ENCODE measurements around the gene ATRIP.

The ATRIP gene

GRCh38 chr3:48464713-48465221, 18.2 kb downstream of the ATRIP start:
- Histone ChIP-seq H3K27me3 (ENCODE audit: control insufficient read depth, insufficient read depth, low read length) (no peaks in the 10 kb centered on the region), H3K36me3 (ENCODE audit: control insufficient read depth, insufficient read depth, low read length) (no peaks in the 10 kb centered on the region), H3K4me3 (ENCODE audit: low read length) (no peak overlapping the region), H3K9ac (ENCODE audit: low read length) (peak overlapping the region; percentile 94), H3K9me3 (ENCODE audit: control insufficient read depth, low read length) (no peaks in the 10 kb centered on the region), H3K4me1 (ENCODE audit: control insufficient read depth, insufficient read depth, low read length) (peaks cover 46% of the 10 kb centered on the region)

GRCh38 chr3:48465237-48465530, 18.6 kb downstream of the ATRIP start:
- H3K27me3 ChIP-seq (ENCODE audit: control insufficient read depth, insufficient read depth, low read length): no peaks in the 10 kb centered on the region
- H3K4me3 ChIP-seq (ENCODE audit: low read length): no peak overlapping the region
- no peaks in the 10 kb centered on the region for H3K9me3 ChIP-seq (ENCODE audit: control insufficient read depth, low read length)
- H3K36me3 ChIP-seq (ENCODE audit: control insufficient read depth, insufficient read depth, low read length): no peaks in the 10 kb centered on the region
- H3K9ac ChIP-seq (ENCODE audit: low read length): peak overlapping the region; percentile 94
- H3K4me1 ChIP-seq (ENCODE audit: control insufficient read depth, insufficient read depth, low read length): peaks cover 50% of the 10 kb centered on the region

- Histone ChIP-seq H3K9ac (ENCODE audit: low read length) (peak overlapping the region; percentile 94), H3K4me1 (ENCODE audit: control insufficient read depth, insufficient read depth, low read length) (peaks cover 55% of the 10 kb centered on the region), H3K9me3 (ENCODE audit: control insufficient read depth, low read length) (no peaks in the 10 kb centered on the region), H3K4me3 (ENCODE audit: low read length) (peak overlapping the region; percentile 61), H3K36me3 (ENCODE audit: control insufficient read depth, insufficient read depth, low read length) (no peaks in the 10 kb centered on the region), H3K27me3 (ENCODE audit: control insufficient read depth, insufficient read depth, low read length) (no peaks in the 10 kb centered on the region)
These were observed 19.2 kb downstream of the ATRIP start for GRCh38 chr3:48465531-48466378.

- peak overlapping the region; percentile 61 for H3K4me3 ChIP-seq (ENCODE audit: low read length)
- H3K9me3 ChIP-seq (ENCODE audit: control insufficient read depth, low read length): no peaks in the 10 kb centered on the region
- peak overlapping the region; percentile 94 for H3K9ac ChIP-seq (ENCODE audit: low read length)
- peaks cover 55% of the 10 kb centered on the region for H3K4me1 ChIP-seq (ENCODE audit: control insufficient read depth, insufficient read depth, low read length)
- no peaks in the 10 kb centered on the region for H3K36me3 ChIP-seq (ENCODE audit: control insufficient read depth, insufficient read depth, low read length)
- H3K27me3 ChIP-seq (ENCODE audit: control insufficient read depth, insufficient read depth, low read length): no peaks in the 10 kb centered on the region
These were observed 20.0 kb downstream of the ATRIP start for GRCh38 chr3:48466386-48467109.

GRCh38 chr3:48467110-48467454, 20.5 kb downstream of the ATRIP start:
- Histone ChIP-seq H3K4me1 (ENCODE audit: control insufficient read depth, insufficient read depth, low read length) (peaks cover 59% of the 10 kb centered on the region), H3K36me3 (ENCODE audit: control insufficient read depth, insufficient read depth, low read length) (no peaks in the 10 kb centered on the region), H3K9ac (ENCODE audit: low read length) (peak overlapping the region; percentile 94), H3K9me3 (ENCODE audit: control insufficient read depth, low read length) (no peaks in the 10 kb centered on the region), H3K4me3 (ENCODE audit: low read length) (peak overlapping the region; percentile 61), H3K27me3 (ENCODE audit: control insufficient read depth, insufficient read depth, low read length) (no peaks in the 10 kb centered on the region)

- H3K9me3 ChIP-seq (ENCODE audit: control insufficient read depth, low read length): no peaks in the 10 kb centered on the region
- no peak overlapping the region for H3K4me3 ChIP-seq (ENCODE audit: low read length)
- peak overlapping the region; percentile 94 for H3K9ac ChIP-seq (ENCODE audit: low read length)
- H3K27me3 ChIP-seq (ENCODE audit: control insufficient read depth, insufficient read depth, low read length): no peaks in the 10 kb centered on the region
- no peaks in the 10 kb centered on the region for H3K36me3 ChIP-seq (ENCODE audit: control insufficient read depth, insufficient read depth, low read length)
- H3K4me1 ChIP-seq (ENCODE audit: control insufficient read depth, insufficient read depth, low read length): peaks cover 59% of the 10 kb centered on the region
These were observed 21.1 kb downstream of the ATRIP start for GRCh38 chr3:48467473-48468267.

- Histone ChIP-seq H3K9me3 (ENCODE audit: control insufficient read depth, low read length) (no peaks in the 10 kb centered on the region), H3K36me3 (ENCODE audit: control insufficient read depth, insufficient read depth, low read length) (no peaks in the 10 kb centered on the region), H3K27me3 (ENCODE audit: control insufficient read depth, insufficient read depth, low read length) (no peaks in the 10 kb centered on the region), H3K9ac (ENCODE audit: low read length) (no peak overlapping the region), H3K4me1 (ENCODE audit: control insufficient read depth, insufficient read depth, low read length) (peaks cover 63% of the 10 kb centered on the region), H3K4me3 (ENCODE audit: low read length) (no peak overlapping the region)
These were observed 21.8 kb downstream of the ATRIP start for GRCh38 chr3:48468329-48468731.

GRCh38 chr3:48469046-48469915, 22.7 kb downstream of the ATRIP start:
- H3K36me3 ChIP-seq (ENCODE audit: control insufficient read depth, insufficient read depth, low read length): no peaks in the 10 kb centered on the region
- H3K4me3 ChIP-seq (ENCODE audit: low read length): no peak overlapping the region
- H3K9ac ChIP-seq (ENCODE audit: low read length): peak overlapping the region; percentile 2
- H3K4me1 ChIP-seq (ENCODE audit: control insufficient read depth, insufficient read depth, low read length): peaks cover 68% of the 10 kb centered on the region
- no peaks in the 10 kb centered on the region for H3K27me3 ChIP-seq (ENCODE audit: control insufficient read depth, insufficient read depth, low read length)
- no peaks in the 10 kb centered on the region for H3K9me3 ChIP-seq (ENCODE audit: control insufficient read depth, low read length)

- Histone ChIP-seq H3K4me1 (ENCODE audit: control insufficient read depth, insufficient read depth, low read length) (peaks cover 60% of the 10 kb centered on the region), H3K36me3 (ENCODE audit: control insufficient read depth, insufficient read depth, low read length) (no peaks in the 10 kb centered on the region), H3K4me3 (ENCODE audit: low read length) (no peak overlapping the region), H3K9me3 (ENCODE audit: control insufficient read depth, low read length) (no peaks in the 10 kb centered on the region), H3K9ac (ENCODE audit: low read length) (no peak overlapping the region), H3K27me3 (ENCODE audit: control insufficient read depth, insufficient read depth, low read length) (no peaks in the 10 kb centered on the region)
These were observed 23.7 kb downstream of the ATRIP start for GRCh38 chr3:48470286-48470685.

- Histone ChIP-seq H3K9me3 (ENCODE audit: control insufficient read depth, low read length) (no peaks in the 10 kb centered on the region), H3K9ac (ENCODE audit: low read length) (peak overlapping the region; percentile 93), H3K36me3 (ENCODE audit: control insufficient read depth, insufficient read depth, low read length) (no peaks in the 10 kb centered on the region), H3K4me3 (ENCODE audit: low read length) (peak overlapping the region; percentile 86), H3K4me1 (ENCODE audit: control insufficient read depth, insufficient read depth, low read length) (peaks cover 38% of the 10 kb centered on the region), H3K27me3 (ENCODE audit: control insufficient read depth, insufficient read depth, low read length) (no peaks in the 10 kb centered on the region)
These were observed 26.1 kb downstream of the ATRIP start for GRCh38 chr3:48472673-48472922.

GRCh38 chr3:48472923-48473616, 26.5 kb downstream of the ATRIP start:
- peaks cover 33% of the 10 kb centered on the region for H3K4me1 ChIP-seq (ENCODE audit: control insufficient read depth, insufficient read depth, low read length)
- peak overlapping the region; percentile 86 for H3K4me3 ChIP-seq (ENCODE audit: low read length)
- no peaks in the 10 kb centered on the region for H3K36me3 ChIP-seq (ENCODE audit: control insufficient read depth, insufficient read depth, low read length)

More at GRCh38 chr3:48472923-48473616, 26.5 kb downstream of the ATRIP start:
- no peaks in the 10 kb centered on the region for H3K27me3 ChIP-seq (ENCODE audit: control insufficient read depth, insufficient read depth, low read length)
- H3K9ac ChIP-seq (ENCODE audit: low read length): peak overlapping the region; percentile 93
- H3K9me3 ChIP-seq (ENCODE audit: control insufficient read depth, low read length): no peaks in the 10 kb centered on the region

Data from mucosa of stomach (tissue), 1 donor.